Astrocyte (in vitro differentiated cells and primary cell): ENCODE results near the gene RPRD1B. TPM values are rescaled to one million over a fixed set of nuclear protein-coding genes. Genes with fewer than 3 reads are reported as not detected.

Experiments used
- DNase-seq: peaks from one replicate; pipeline ENCODE4 v3.0.0-alpha.2; 2010; ENCODE audit warnings: low read depth
- FAIRE-seq: peaks from 2 replicates; lab custom pipeline; 2011; peaks lifted over from hg19 to GRCh38; lab: Jason Lieb, UNC
- H2AFZ ChIP-seq: 2 replicates; pipeline ENCODE4 v1.6.0; 2012; ENCODE audit warnings: low read depth, low read length, inconsistent platforms
- H3K27ac ChIP-seq: 2 replicates; pipeline ENCODE4 v1.5.1; 2011; ENCODE audit warnings: low read depth, low read length, inconsistent platforms
- H3K27me3 ChIP-seq: 2 replicates; pipeline ENCODE4 v1.6.0; 2011; ENCODE audit warnings: low read length, inconsistent platforms; ENCODE audit not compliant: insufficient read depth
- H3K36me3 ChIP-seq: 2 replicates; pipeline ENCODE4 v1.5.1; 2011; ENCODE audit warnings: low read length, inconsistent platforms; ENCODE audit not compliant: insufficient read depth
- H3K4me1 ChIP-seq: 2 replicates; pipeline ENCODE4 v1.5.1; 2011; ENCODE audit warnings: low read length, inconsistent platforms; ENCODE audit not compliant: insufficient read depth
- H3K4me2 ChIP-seq: 2 replicates; pipeline ENCODE4 v1.6.0; 2012; ENCODE audit warnings: low read length, inconsistent platforms
- H3K4me3 ChIP-seq: 2 replicates; pipeline ENCODE4 v1.5.1; 2011; ENCODE audit warnings: low read depth, mild to moderate bottlenecking, low read length, inconsistent platforms; ENCODE audit not compliant: insufficient read depth
- H3K79me2 ChIP-seq: 2 replicates; pipeline ENCODE4 v1.6.0; 2012; ENCODE audit warnings: mild to moderate bottlenecking, low read length, inconsistent platforms; ENCODE audit not compliant: insufficient read depth
- H3K9ac ChIP-seq: 2 replicates; pipeline ENCODE4 v1.6.0; 2012; ENCODE audit warnings: mild to moderate bottlenecking, low read length, inconsistent platforms
- H3K9me3 ChIP-seq: 2 replicates; pipeline ENCODE4 v1.5.1; 2012; ENCODE audit warnings: low read depth, mild to moderate bottlenecking, low read length, inconsistent platforms; ENCODE audit not compliant: insufficient read depth
- H4K20me1 ChIP-seq: 2 replicates; pipeline ENCODE4 v1.6.0; 2012; ENCODE audit warnings: low read length, inconsistent platforms; ENCODE audit not compliant: insufficient read depth
- H3K27ac Mint-ChIP-seq: one replicate; pipeline ENCODE4 v1.8.0; 2021; ENCODE audit warnings: mild to moderate bottlenecking, mixed read lengths; ENCODE audit not compliant: unreplicated experiment
- H3K27me3 Mint-ChIP-seq: one replicate; pipeline ENCODE4 v1.8.0; 2021; ENCODE audit warnings: low read depth, mixed read lengths; ENCODE audit not compliant: unreplicated experiment
- H3K36me3 Mint-ChIP-seq: one replicate; pipeline ENCODE4 v1.8.0; 2021; ENCODE audit warnings: low read depth, mixed read lengths; ENCODE audit not compliant: unreplicated experiment
- H3K4me1 Mint-ChIP-seq: one replicate; pipeline ENCODE4 v1.8.0; 2021; ENCODE audit warnings: low read depth, mixed read lengths; ENCODE audit not compliant: unreplicated experiment
- H3K4me3 Mint-ChIP-seq: one replicate; pipeline ENCODE4 v1.8.0; 2021; ENCODE audit warnings: mild to moderate bottlenecking, moderate library complexity, mixed read lengths; ENCODE audit not compliant: unreplicated experiment
- H3K9me3 Mint-ChIP-seq: one replicate; pipeline ENCODE4 v1.8.0; 2021; ENCODE audit warnings: mild to moderate bottlenecking, mixed read lengths; ENCODE audit not compliant: unreplicated experiment
- CTCF ChIP-seq: IDR thresholded peaks from 2 replicates; pipeline ENCODE4 v1.5.1; 2011; ENCODE audit warnings: low read depth, mild to moderate bottlenecking, inconsistent platforms, low read length, moderate library complexity; ENCODE audit not compliant: insufficient read depth
- EZH2 ChIP-seq: IDR thresholded peaks from 2 replicates; pipeline ENCODE4 v1.6.1; 2012; ENCODE audit warnings: mild to moderate bottlenecking, low read length, inconsistent platforms; ENCODE audit not compliant: insufficient read depth
- total RNA-seq: library from RNA; stranded (reverse); gene quantifications from 2 replicates; pipeline ENCODE4 v1.2.1, GENCODE V29; 2021

Gene RPRD1B
- total RNA-seq, 1 donor from 2014 or later: 20.7 TPM

DNA sequence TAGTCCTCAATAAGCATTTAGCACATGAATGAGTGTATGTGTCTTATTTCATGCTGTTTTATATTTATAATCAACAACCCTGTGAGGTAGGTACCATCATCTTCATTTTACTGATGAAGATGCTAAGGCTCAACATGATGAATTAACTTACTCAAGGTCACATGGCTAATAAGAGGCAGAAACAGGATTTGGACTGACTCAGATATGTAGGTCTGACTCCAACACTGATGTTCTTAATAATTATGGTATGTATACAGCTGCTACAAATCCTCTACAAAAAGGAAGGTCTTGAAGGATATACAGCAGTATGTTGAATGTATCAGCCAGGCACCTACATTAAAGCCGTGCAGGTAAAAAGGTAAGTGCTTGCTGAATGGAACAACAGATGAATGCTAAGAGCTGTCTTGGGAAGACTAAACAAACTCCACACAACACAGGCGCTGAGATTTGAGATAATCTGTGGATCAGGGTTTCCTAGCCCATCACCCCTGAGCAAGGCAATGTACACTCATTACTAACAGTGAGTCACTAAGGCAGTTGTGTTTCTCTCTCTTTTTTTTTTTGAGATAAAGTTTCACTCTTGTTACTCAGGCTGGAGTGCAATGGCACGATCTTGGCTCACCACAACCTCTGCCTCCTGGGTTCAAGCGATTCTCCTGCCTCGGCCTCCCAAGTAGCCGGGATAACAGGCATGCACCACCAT is 32.2 kb upstream of the RPRD1B start:
- H3K36me3 ChIP-seq: peaks cover 17% of the 10 kb centered on the region
- peak overlapping the region; percentile 70 for H3K4me2 ChIP-seq
- peak; percentile 52 for FAIRE-seq
- Mint-ChIP-seq H3K27me3 (no peaks in the 10 kb centered on the region), H3K4me1 (peaks cover 38% of the 10 kb centered on the region), H3K9me3 (no peaks in the 10 kb centered on the region), H3K27ac (peak overlapping the region; percentile 63), H3K4me3 (no peak overlapping the region), H3K36me3 (peaks cover 11% of the 10 kb centered on the region)
- H2AFZ ChIP-seq: no peak overlapping the region
- H4K20me1 ChIP-seq: peaks cover 6% of the 10 kb centered on the region
- no peaks in the 10 kb centered on the region for H3K9me3 ChIP-seq
- H3K27me3 ChIP-seq: no peaks in the 10 kb centered on the region
- DNase-seq: peak; percentile 78
- H3K9ac ChIP-seq: peak overlapping the region; percentile 20
- H3K27ac ChIP-seq: peak overlapping the region; percentile 47
- TF ChIP-seq EZH2 (no peak), CTCF (no peak)
- peaks cover 21% of the 10 kb centered on the region for H3K4me1 ChIP-seq
- no peaks in the 10 kb centered on the region for H3K79me2 ChIP-seq
- no peak overlapping the region for H3K4me3 ChIP-seq

DNA sequence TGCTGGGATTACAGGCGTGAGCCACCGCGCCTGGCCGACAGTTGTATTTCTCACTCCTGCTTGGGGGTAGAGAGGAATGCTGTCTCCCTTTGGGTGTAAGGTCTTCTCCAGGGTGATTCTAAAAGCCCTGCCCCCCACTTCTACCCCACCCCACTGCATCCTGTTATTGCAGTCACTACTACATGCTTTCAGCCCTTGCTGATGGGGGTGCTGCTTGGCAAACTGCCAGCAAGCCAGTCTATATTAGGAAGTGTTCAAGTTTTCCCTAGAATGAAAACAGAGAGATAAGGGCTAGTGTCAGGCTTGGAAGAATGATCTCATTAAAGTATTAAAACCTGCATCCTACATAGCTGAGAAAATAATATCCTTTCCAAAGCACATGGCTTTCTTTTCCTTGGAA is 31.6 kb upstream of the RPRD1B start:
- DNase-seq: peak; percentile 30
- H3K36me3 Mint-ChIP-seq: peaks cover 10% of the 10 kb centered on the region
- Histone ChIP-seq H3K36me3 (peaks cover 12% of the 10 kb centered on the region), H3K27me3 (no peaks in the 10 kb centered on the region), H3K79me2 (no peaks in the 10 kb centered on the region), H3K9me3 (no peaks in the 10 kb centered on the region), H3K4me3 (no peak overlapping the region), H3K9ac (peak overlapping the region; percentile 9), H3K4me1 (peaks cover 21% of the 10 kb centered on the region), H3K27ac (peak overlapping the region; percentile 47), H3K4me2 (peak overlapping the region; percentile 70), H4K20me1 (peaks cover 6% of the 10 kb centered on the region), H2AFZ (no peak overlapping the region)
- TF ChIP-seq EZH2 (no peak), CTCF (no peak)
- H3K27me3 Mint-ChIP-seq: no peaks in the 10 kb centered on the region
- peak overlapping the region; percentile 63 for H3K27ac Mint-ChIP-seq
- no peak for FAIRE-seq
- peaks cover 41% of the 10 kb centered on the region for H3K4me1 Mint-ChIP-seq
- no peak overlapping the region for H3K4me3 Mint-ChIP-seq
- H3K9me3 Mint-ChIP-seq: no peaks in the 10 kb centered on the region

DNA sequence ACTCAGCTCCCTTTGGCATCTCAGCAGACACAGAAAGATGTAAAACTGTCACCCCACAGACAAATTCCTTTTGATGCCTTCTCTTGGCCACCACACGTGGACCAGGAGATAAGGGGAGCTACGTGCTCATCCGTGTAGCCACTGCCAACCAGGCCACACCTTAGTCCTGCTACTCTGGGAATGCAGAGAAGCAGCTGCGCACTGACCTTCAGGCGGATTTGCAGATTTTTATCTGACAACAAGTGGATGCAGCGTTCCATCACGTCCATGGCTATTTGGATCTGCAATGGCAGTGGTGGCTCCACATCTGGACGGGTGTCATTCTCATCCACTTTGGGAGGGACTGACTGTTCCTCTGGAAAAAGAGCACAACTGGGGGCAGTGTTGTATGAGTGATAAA is 31.1 kb upstream of the RPRD1B start:
- H3K4me2 ChIP-seq: peak overlapping the region; percentile 70
- H3K4me3 Mint-ChIP-seq: no peak overlapping the region
- peaks cover 12% of the 10 kb centered on the region for H3K36me3 ChIP-seq
- no peaks in the 10 kb centered on the region for H3K27me3 ChIP-seq
- H3K27ac Mint-ChIP-seq: no peak overlapping the region
- peaks cover 41% of the 10 kb centered on the region for H3K4me1 Mint-ChIP-seq
- H3K4me1 ChIP-seq: peaks cover 21% of the 10 kb centered on the region
- TF ChIP-seq EZH2 (no peak), CTCF (no peak)
- no peak overlapping the region for H3K4me3 ChIP-seq
- no peak for DNase-seq
- peaks cover 8% of the 10 kb centered on the region for H3K36me3 Mint-ChIP-seq
- no peaks in the 10 kb centered on the region for H3K79me2 ChIP-seq
- H4K20me1 ChIP-seq: peaks cover 10% of the 10 kb centered on the region
- no peak overlapping the region for H3K27ac ChIP-seq
- no peaks in the 10 kb centered on the region for H3K27me3 Mint-ChIP-seq
- no peaks in the 10 kb centered on the region for H3K9me3 ChIP-seq
- no peaks in the 10 kb centered on the region for H3K9me3 Mint-ChIP-seq
- no peak overlapping the region for H3K9ac ChIP-seq
- no peak for FAIRE-seq
- H2AFZ ChIP-seq: no peak overlapping the region
